Kidney (tissue), 14 donors: Measurements from ENCODE around the gene DST. TPM values are rescaled to one million over a fixed set of nuclear protein-coding genes. Genes with fewer than 3 reads are reported as not detected.

Experiments
- DNase-seq, 5 donors: peaks; one replicate each; pipeline ENCODE4 v3.0.0-alpha.2; 2013 to 2020
- FAIRE-seq: peaks from 2 replicates; lab custom pipeline; 2012; peaks lifted over from hg19 to GRCh38; lab: Jason Lieb, UNC
- H3K27ac ChIP-seq, 2 donors: one replicate each; pipeline ENCODE4 v1.7.0; 2013; ENCODE audit warnings: low read depth in 2 of 2, low read length in 2 of 2, inconsistent platforms in 1 of 2
- H3K27me3 ChIP-seq: one replicate; pipeline ENCODE4 v1.7.1; 2013; ENCODE audit warnings: low read length, inconsistent platforms; ENCODE audit not compliant: control insufficient read depth, insufficient read depth
- H3K36me3 ChIP-seq, 3 donors: one replicate each; pipeline versions ENCODE4 v1.7.0 to v1.7.1; 2013; ENCODE audit warnings: low read length in 3 of 3, control low read depth in 1 of 3, inconsistent platforms in 1 of 3; ENCODE audit not compliant: insufficient read depth in 3 of 3, control insufficient read depth in 2 of 3
- H3K4me1 ChIP-seq, 3 donors: one replicate each; pipeline versions ENCODE4 v1.7.0 to v1.7.1; 2013; ENCODE audit warnings: low read length in 3 of 3, inconsistent platforms in 1 of 3, low read depth in 1 of 3; ENCODE audit not compliant: control insufficient read depth in 2 of 3, insufficient read depth in 2 of 3
- H3K4me3 ChIP-seq, 3 donors: one replicate each; pipeline versions ENCODE4 v1.7.0 to v1.8.1; 2013; ENCODE audit warnings: low read length in 3 of 3, control low read depth in 1 of 3, inconsistent platforms in 1 of 3
- H3K9ac ChIP-seq, 3 donors: one replicate each; pipeline versions ENCODE4 v1.7.0 to v1.7.1; 2013; ENCODE audit warnings: low read length in 3 of 3, control low read depth in 1 of 3, inconsistent platforms in 1 of 3
- H3K9me3 ChIP-seq, 3 donors: one replicate each; pipeline versions ENCODE4 v1.7.0 to v1.7.1; 2013; ENCODE audit warnings: low read length in 3 of 3, control low read depth in 1 of 3, inconsistent platforms in 1 of 3; ENCODE audit not compliant: control insufficient read depth in 2 of 3, insufficient read depth in 1 of 3
- intact Hi-C: fragments of 100-400 bp; cut with DNase I; formaldehyde crosslinking; loops from one replicate; pipeline ENCODE4 v1.11.1; 2022
- polyA plus RNA-seq: library from polyadenylated mRNA; stranded (reverse); fragments of 350-450 nt; fragmentation: Illumina TruSeq; extraction: RNeasy Lipid Tissue Mini Kit (QIAGEN cat#74804); gene quantifications from one replicate; pipeline ENCODE4 v1.2.3, GENCODE V29; 2014; ENCODE audit warnings: low read depth, low replicate concordance; ENCODE audit not compliant: insufficient read depth
- total RNA-seq: library from RNA; stranded (reverse); fragmentation: NEBNext Ultra II Directional; extraction: Animal tissue kit (Norgen Biotek cat#: 25700); gene quantifications from one replicate; pipeline ENCODE4 v1.2.1, GENCODE V29; 2021
- TF ChIP-seq, protein P1 (sequence below): IDR thresholded peaks from 3 replicates; pipeline ENCODE4 v1.5.1; 2012; ENCODE audit warnings: mild to moderate bottlenecking, moderate library complexity, borderline replicate concordance; ENCODE audit not compliant: insufficient read depth; ENCODE audit errors: extremely low read depth
- donor health status: control.
- donor health status: control.
- donor health status: control.
- donor health status: control.
- donor health status: control.
- donor health status: DM: yes; HTN: yes; CAD: no.
- donor health status: Normal renal cell carcinoma (clear cell type).

The DST gene
- total and polyA plus RNA-seq, 2 donors from 2014 or later, result 68.2 to 259 TPM

DNA sequence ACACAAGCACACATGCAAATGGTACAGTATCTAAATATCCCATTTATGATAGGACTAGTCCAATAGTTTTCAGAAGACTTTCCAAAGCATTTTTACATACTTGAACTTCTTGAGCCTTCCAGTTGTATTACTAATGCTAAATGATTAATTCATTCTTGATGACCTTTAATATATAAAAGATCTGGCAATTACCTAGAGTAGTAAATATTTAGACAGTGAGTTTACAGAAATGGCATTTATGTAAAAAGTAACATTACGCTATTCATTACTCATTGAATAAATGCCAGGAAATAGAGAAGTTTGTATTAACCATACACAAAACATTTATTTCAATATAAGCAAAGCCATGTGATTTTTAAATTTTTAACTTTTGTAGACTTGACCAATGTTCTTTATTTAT, 158.8 kb downstream of the DST start:
- FAIRE-seq, result no peak

DNA sequence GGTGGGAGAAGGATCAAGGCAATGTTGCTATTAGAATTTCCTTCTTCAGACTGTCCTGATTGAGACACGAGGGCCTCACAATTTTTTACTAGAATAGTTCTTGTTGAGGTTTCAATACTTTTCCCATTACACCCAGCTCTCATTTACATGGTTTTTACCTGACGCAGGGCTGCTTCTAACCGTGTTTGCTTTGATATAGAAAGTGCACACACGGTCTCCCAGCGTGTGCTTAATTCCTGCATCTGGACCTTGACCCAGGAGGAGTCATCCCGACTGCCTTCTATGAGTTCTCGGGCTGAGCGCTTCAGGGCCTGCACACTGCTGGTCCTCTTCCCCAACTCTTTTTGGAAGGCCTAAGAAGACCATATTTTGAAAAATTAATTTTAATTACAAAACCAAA, 160.2 kb downstream of the DST start:
- DNase-seq (no peak), FAIRE-seq (no peak)
- Histone ChIP-seq H3K4me1 (peaks cover 0 to 6% (median 0%) of the 10 kb centered on the region in 3 donors), H3K27ac (no peak overlapping the region), H3K9ac (no peak overlapping the region), H3K27me3 (no peaks in the 10 kb centered on the region), H3K36me3 (peaks cover 3 to 10% (median 10%) of the 10 kb centered on the region in 3 donors), H3K4me3 (no peak overlapping the region), H3K9me3 (no peaks in the 10 kb centered on the region)
- TF ChIP-seq, protein P1, sequence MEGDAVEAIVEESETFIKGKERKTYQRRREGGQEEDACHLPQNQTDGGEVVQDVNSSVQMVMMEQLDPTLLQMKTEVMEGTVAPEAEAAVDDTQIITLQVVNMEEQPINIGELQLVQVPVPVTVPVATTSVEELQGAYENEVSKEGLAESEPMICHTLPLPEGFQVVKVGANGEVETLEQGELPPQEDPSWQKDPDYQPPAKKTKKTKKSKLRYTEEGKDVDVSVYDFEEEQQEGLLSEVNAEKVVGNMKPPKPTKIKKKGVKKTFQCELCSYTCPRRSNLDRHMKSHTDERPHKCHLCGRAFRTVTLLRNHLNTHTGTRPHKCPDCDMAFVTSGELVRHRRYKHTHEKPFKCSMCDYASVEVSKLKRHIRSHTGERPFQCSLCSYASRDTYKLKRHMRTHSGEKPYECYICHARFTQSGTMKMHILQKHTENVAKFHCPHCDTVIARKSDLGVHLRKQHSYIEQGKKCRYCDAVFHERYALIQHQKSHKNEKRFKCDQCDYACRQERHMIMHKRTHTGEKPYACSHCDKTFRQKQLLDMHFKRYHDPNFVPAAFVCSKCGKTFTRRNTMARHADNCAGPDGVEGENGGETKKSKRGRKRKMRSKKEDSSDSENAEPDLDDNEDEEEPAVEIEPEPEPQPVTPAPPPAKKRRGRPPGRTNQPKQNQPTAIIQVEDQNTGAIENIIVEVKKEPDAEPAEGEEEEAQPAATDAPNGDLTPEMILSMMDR, result no peak
- intact Hi-C loops, result no loop called here

More for the DNA sequence above, 158.8 kb downstream of the DST start:
- Histone ChIP-seq H3K36me3 (peaks cover 3 to 16% (median 10%) of the 10 kb centered on the region in 3 donors), H3K4me3 (no peak overlapping the region), H3K9me3 (no peaks in the 10 kb centered on the region), H3K9ac (no peak overlapping the region), H3K27ac (no peak overlapping the region), H3K27me3 (no peaks in the 10 kb centered on the region), H3K4me1 (peaks cover 0 to 6% (median 0%) of the 10 kb centered on the region in 3 donors)
- no peak for DNase-seq
- intact Hi-C loops, result no loop called here
- TF ChIP-seq, protein P1, result no peak

DNA sequence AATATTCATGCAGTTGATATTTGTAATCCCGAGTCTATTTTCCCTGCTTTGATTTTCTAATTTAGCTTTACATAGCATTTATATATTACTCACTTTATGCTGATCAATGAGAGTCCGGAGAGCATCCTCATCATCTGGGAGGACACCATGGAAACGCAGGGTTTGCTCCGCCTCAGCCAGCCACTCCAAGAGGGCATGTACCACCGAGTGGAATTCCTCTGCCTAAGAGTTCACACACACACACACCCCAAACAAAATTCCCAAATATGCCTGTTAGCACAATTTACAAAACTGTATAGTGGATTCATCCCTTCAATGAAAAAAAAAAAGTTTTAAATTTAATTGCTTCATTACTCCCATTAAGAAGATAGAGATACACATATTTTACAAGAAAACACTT, 160.7 kb downstream of the DST start:
- intact Hi-C loops, result no loop called here
- no peak overlapping the region for H3K27ac ChIP-seq
- TF ChIP-seq, protein P1, result no peak
- DNase-seq (no peak), FAIRE-seq (no peak)
- H3K9ac ChIP-seq, result no peak overlapping the region
- H3K4me1 ChIP-seq, result peaks cover 0 to 6% (median 0%) of the 10 kb centered on the region in 3 donors
- H3K9me3 ChIP-seq, result no peaks in the 10 kb centered on the region
- H3K4me3 ChIP-seq, result no peak overlapping the region
- H3K27me3 ChIP-seq, result no peaks in the 10 kb centered on the region
- peaks cover 5 to 10% (median 10%) of the 10 kb centered on the region in 3 donors for H3K36me3 ChIP-seq
